UCSD-AML1 (cell line): ENCODE results near the gene TNFRSF6B.

Source experiments
- DNase-seq: peaks from one replicate; lab custom pipeline; 2025; ENCODE audit not compliant: unreplicated experiment; lab: John Stamatoyannopoulos, UW

Gene TNFRSF6B

GRCh38 chr20:63695424-63696305 lies 787 bp upstream of the TNFRSF6B start:
- DNase-seq: no peak

- no peak for DNase-seq
Observed at GRCh38 chr20:63696306-63696627, 185 bp upstream of the TNFRSF6B start.

- DNase-seq: no peak
Observed at GRCh38 chr20:63697357-63697867, 960 bp downstream of the TNFRSF6B start.

GRCh38 chr20:63697868-63698545 lies 1.6 kb downstream of the TNFRSF6B start:
- no peak for DNase-seq

- no peak for DNase-seq
Observed at GRCh38 chr20:63698739-63699465, 2.5 kb downstream of the TNFRSF6B start.

- no peak for DNase-seq
Observed at GRCh38 chr20:63699466-63700198, 3.2 kb downstream of the TNFRSF6B start.

GRCh38 chr20:63700199-63701050 lies 4.0 kb downstream of the TNFRSF6B start:
- DNase-seq: no peak

GRCh38 chr20:63701051-63701328 lies 4.5 kb downstream of the TNFRSF6B start:
- no peak for DNase-seq

GRCh38 chr20:63701329-63702035 lies 5.0 kb downstream of the TNFRSF6B start:
- no peak for DNase-seq

GRCh38 chr20:63702036-63702665 lies 5.7 kb downstream of the TNFRSF6B start:
- DNase-seq: no peak

GRCh38 chr20:63702751-63703470 lies 6.5 kb downstream of the TNFRSF6B start:
- no peak for DNase-seq

GRCh38 chr20:63703471-63703975 lies 7.1 kb downstream of the TNFRSF6B start:
- no peak for DNase-seq

- DNase-seq: no peak
Observed at GRCh38 chr20:63703976-63704748, 7.7 kb downstream of the TNFRSF6B start.

GRCh38 chr20:63704749-63705117 lies 8.3 kb downstream of the TNFRSF6B start:
- DNase-seq: no peak

GRCh38 chr20:63705232-63706026 lies 9.0 kb downstream of the TNFRSF6B start:
- DNase-seq: no peak

- DNase-seq: no peak
Observed at GRCh38 chr20:63706027-63706695, 9.7 kb downstream of the TNFRSF6B start.
